Neural cell (in vitro differentiated cells): Measurements from ENCODE around the gene MXD1. TPM values are rescaled to one million over a fixed set of nuclear protein-coding genes. Genes with fewer than 3 reads are reported as not detected.

Experiments
- H2AFZ ChIP-seq: fragments of 200-600, 300-800 bp; sonication (generic), shearing (Covaris generic); 2 replicates; pipeline ENCODE4 v1.6.0; 2014; ENCODE audit warnings: low read depth, mild to moderate bottlenecking, antibody characterized with exemption, low read length, moderate library complexity
- H3F3A ChIP-seq: fragments of 200-600 bp; shearing (Covaris generic); 2 replicates; pipeline ENCODE4 v1.6.1; 2016; ENCODE audit warnings: mild to moderate bottlenecking, moderate library complexity, mixed read lengths, antibody characterized with exemption, low read length; ENCODE audit not compliant: insufficient read depth, poor library complexity, severe bottlenecking
- H3K27ac ChIP-seq: fragments of 200-600, 300-800 bp; sonication (generic), shearing (Covaris generic); 2 replicates; pipeline ENCODE4 v1.5.1; 2014; ENCODE audit warnings: mild to moderate bottlenecking, low read length, moderate library complexity
- H3K27me3 ChIP-seq: fragments of 300-800, 200-600 bp; sonication (generic), shearing (Covaris generic); 2 replicates; pipeline ENCODE4 v1.6.0; 2014; ENCODE audit warnings: mild to moderate bottlenecking, low read depth, low read length, moderate library complexity; ENCODE audit not compliant: insufficient read depth
- H3K36me3 ChIP-seq: fragments of 300-800, 200-600 bp; sonication (generic), shearing (Covaris generic); 2 replicates; pipeline ENCODE4 v1.5.1; 2014; ENCODE audit warnings: mild to moderate bottlenecking, antibody characterized with exemption, low read length, moderate library complexity; ENCODE audit not compliant: insufficient read depth
- H3K4me2 ChIP-seq: fragments of 300-800, 200-600 bp; sonication (generic), shearing (Covaris generic); 2 replicates; pipeline ENCODE4 v1.6.0; 2014; ENCODE audit warnings: mild to moderate bottlenecking, low read length
- H3K4me3 ChIP-seq: fragments of 300-800, 200-600 bp; sonication (generic), shearing (Covaris generic); 2 replicates; pipeline ENCODE4 v1.5.1; 2014; ENCODE audit warnings: mild to moderate bottlenecking, low read length, moderate library complexity
- H3K79me2 ChIP-seq: fragments of 200-600 bp; shearing (Covaris generic); replicated peaks from 2 replicates; pipeline ENCODE4 v1.6.0; 2014; ENCODE audit warnings: mild to moderate bottlenecking, low read length, moderate library complexity; ENCODE audit not compliant: insufficient read depth
- H3K9ac ChIP-seq: fragments of 300-800, 200-600 bp; sonication (generic), shearing (Covaris generic); 2 replicates; pipeline ENCODE4 v1.6.1; 2016; ENCODE audit warnings: mild to moderate bottlenecking, low read length, mixed read lengths
- H3K9me2 ChIP-seq: fragments of 200-600 bp; shearing (Covaris generic); 2 replicates; pipeline ENCODE4 v1.6.1; 2016; ENCODE audit warnings: mild to moderate bottlenecking, low read length, mixed read lengths; ENCODE audit not compliant: insufficient read depth
- H3K9me3 ChIP-seq: fragments of 200-600, 300-800 bp; sonication (generic), shearing (Covaris generic); 2 replicates; pipeline ENCODE4 v1.6.1; 2016; ENCODE audit warnings: mild to moderate bottlenecking, mixed run types, low read length, moderate library complexity, mixed read lengths
- H4K20me1 ChIP-seq: fragments of 200-600 bp; shearing (Covaris generic); 2 replicates; pipeline ENCODE4 v1.6.1; 2016; ENCODE audit warnings: mild to moderate bottlenecking, mixed run types; ENCODE audit not compliant: insufficient read depth
- EP300 ChIP-seq: fragments of 450-650 bp; conservative IDR thresholded peaks from 2 replicates; pipeline ENCODE4 v1.6.1; 2014; ENCODE audit warnings: antibody characterized with exemption, mild to moderate bottlenecking, moderate library complexity; ENCODE audit not compliant: poor library complexity, severe bottlenecking
- EZH2 ChIP-seq: fragments of 200-600, 300-800 bp; shearing (Covaris generic), sonication (generic); IDR thresholded peaks from 2 replicates; pipeline ENCODE4 v1.6.1; 2014; ENCODE audit warnings: antibody characterized with exemption, low read length, borderline replicate concordance, mild to moderate bottlenecking; ENCODE audit not compliant: insufficient read depth, poor library complexity, severe bottlenecking
- MXI1 ChIP-seq: fragments of 450-650 bp; conservative IDR thresholded peaks from 2 replicates; pipeline ENCODE4 v1.6.1; 2014; ENCODE audit warnings: antibody characterized with exemption, mild to moderate bottlenecking; ENCODE audit not compliant: poor library complexity, severe bottlenecking
- POLR2AphosphoS5 ChIP-seq: IDR thresholded peaks from 2 replicates; pipeline ENCODE4 v1.6.1; 2012
- RAD21 ChIP-seq: fragments of 450-650 bp; conservative IDR thresholded peaks from 2 replicates; pipeline ENCODE4 v1.6.1; 2014; ENCODE audit warnings: antibody characterized with exemption, mild to moderate bottlenecking, moderate library complexity
- SMC3 ChIP-seq: fragments of 450-650 bp; conservative IDR thresholded peaks from 2 replicates; pipeline ENCODE4 v1.6.1; 2014; ENCODE audit warnings: antibody characterized with exemption, mild to moderate bottlenecking, moderate library complexity; ENCODE audit not compliant: poor library complexity
- TAF1 ChIP-seq: IDR thresholded peaks from 2 replicates; pipeline ENCODE4 v1.6.1; 2012; ENCODE audit warnings: low read depth
- polyA plus RNA-seq: library from polyadenylated mRNA; depleted of rRNA; stranded (reverse); fragments of >200 nt; gene quantifications from 2 replicates; pipeline ENCODE4 v1.2.3, GENCODE V29; 2014
- TF ChIP-seq, protein P1 (sequence below): IDR thresholded peaks from 2 replicates; pipeline ENCODE4 v1.6.1; 2012; ENCODE audit warnings: borderline replicate concordance
- TF ChIP-seq, protein P2 (sequence below): fragments of 450-650 bp; IDR thresholded peaks from 2 replicates; pipeline ENCODE4 v1.5.1; 2014; ENCODE audit warnings: antibody characterized with exemption, mild to moderate bottlenecking, moderate library complexity; ENCODE audit not compliant: poor library complexity, severe bottlenecking

Gene MXD1
- polyA plus RNA-seq, 1 donor from 2014 or later, result 16.4 TPM

DNA sequence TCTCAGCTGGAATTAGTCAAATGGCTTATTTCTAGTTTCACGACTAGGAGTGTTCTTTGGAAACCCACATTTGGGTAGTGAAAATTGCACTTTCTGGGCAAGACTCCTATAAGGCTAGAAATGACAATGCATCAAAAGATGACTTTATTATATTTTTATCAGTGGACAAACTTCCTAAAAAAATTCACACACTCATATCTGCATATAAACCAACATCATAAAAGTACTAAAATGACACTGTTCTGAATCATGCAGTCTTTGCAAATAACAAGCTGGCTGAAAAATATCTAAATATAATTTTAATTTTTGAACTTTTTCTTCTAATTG, 17.6 kb downstream of the MXD1 start:
- Histone ChIP-seq H3K9ac (no peak overlapping the region), H3K27me3 (no peaks in the 10 kb centered on the region), H3K9me3 (no peaks in the 10 kb centered on the region), H3K79me2 (no peaks in the 10 kb centered on the region), H3K36me3 (no peaks in the 10 kb centered on the region), H2AFZ (no peak overlapping the region), H3F3A (no peaks in the 10 kb centered on the region), H3K9me2 (no peaks in the 10 kb centered on the region), H3K4me3 (no peak overlapping the region), H4K20me1 (no peaks in the 10 kb centered on the region), H3K4me2 (no peak overlapping the region), H3K27ac (no peak overlapping the region)
- TF ChIP-seq RAD21, result no peak
- TF ChIP-seq EZH2, result no peak
- TF ChIP-seq TAF1, result no peak
- TF ChIP-seq MXI1, result no peak
- TF ChIP-seq, protein P1, sequence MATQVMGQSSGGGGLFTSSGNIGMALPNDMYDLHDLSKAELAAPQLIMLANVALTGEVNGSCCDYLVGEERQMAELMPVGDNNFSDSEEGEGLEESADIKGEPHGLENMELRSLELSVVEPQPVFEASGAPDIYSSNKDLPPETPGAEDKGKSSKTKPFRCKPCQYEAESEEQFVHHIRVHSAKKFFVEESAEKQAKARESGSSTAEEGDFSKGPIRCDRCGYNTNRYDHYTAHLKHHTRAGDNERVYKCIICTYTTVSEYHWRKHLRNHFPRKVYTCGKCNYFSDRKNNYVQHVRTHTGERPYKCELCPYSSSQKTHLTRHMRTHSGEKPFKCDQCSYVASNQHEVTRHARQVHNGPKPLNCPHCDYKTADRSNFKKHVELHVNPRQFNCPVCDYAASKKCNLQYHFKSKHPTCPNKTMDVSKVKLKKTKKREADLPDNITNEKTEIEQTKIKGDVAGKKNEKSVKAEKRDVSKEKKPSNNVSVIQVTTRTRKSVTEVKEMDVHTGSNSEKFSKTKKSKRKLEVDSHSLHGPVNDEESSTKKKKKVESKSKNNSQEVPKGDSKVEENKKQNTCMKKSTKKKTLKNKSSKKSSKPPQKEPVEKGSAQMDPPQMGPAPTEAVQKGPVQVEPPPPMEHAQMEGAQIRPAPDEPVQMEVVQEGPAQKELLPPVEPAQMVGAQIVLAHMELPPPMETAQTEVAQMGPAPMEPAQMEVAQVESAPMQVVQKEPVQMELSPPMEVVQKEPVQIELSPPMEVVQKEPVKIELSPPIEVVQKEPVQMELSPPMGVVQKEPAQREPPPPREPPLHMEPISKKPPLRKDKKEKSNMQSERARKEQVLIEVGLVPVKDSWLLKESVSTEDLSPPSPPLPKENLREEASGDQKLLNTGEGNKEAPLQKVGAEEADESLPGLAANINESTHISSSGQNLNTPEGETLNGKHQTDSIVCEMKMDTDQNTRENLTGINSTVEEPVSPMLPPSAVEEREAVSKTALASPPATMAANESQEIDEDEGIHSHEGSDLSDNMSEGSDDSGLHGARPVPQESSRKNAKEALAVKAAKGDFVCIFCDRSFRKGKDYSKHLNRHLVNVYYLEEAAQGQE, result no peak

DNA sequence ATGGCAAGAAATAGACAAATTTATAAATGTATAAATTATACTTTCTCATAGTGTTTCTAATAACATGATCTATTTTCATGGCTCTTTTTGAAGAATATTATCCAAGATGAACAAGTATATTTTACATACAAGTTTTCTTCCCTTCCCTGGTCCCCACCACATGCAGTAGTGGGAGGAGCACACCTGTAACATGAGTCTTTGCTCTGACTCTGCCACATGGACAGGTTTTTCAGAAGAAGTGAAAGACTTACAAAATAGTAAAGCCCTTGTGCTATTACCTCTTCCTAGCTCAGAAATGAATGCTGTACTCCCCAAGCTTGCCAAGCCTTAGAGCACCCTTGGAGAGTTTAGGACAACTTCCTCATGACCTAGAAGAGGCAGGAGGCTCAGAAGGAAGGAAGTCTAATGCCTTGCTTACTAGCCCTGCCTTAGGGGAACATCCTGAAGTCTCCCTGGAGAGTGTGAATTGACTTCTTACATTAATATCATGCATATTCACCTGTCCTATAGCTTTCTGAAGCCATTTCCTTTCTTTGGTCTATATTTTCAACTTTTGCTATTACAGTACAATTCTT, 18.4 kb downstream of the MXD1 start:
- no peak overlapping the region for H3K27ac ChIP-seq
- no peak overlapping the region for H3K4me2 ChIP-seq
- no peaks in the 10 kb centered on the region for H3F3A ChIP-seq
- H3K9me3 ChIP-seq, result no peaks in the 10 kb centered on the region
- no peak overlapping the region for H2AFZ ChIP-seq
- H3K9me2 ChIP-seq, result no peaks in the 10 kb centered on the region
- H4K20me1 ChIP-seq, result no peaks in the 10 kb centered on the region
- no peak overlapping the region for H3K9ac ChIP-seq
- H3K27me3 ChIP-seq, result no peaks in the 10 kb centered on the region
- H3K79me2 ChIP-seq, result no peaks in the 10 kb centered on the region
- no peak overlapping the region for H3K4me3 ChIP-seq
- H3K36me3 ChIP-seq, result no peaks in the 10 kb centered on the region
- TF ChIP-seq TAF1, result no peak

DNA sequence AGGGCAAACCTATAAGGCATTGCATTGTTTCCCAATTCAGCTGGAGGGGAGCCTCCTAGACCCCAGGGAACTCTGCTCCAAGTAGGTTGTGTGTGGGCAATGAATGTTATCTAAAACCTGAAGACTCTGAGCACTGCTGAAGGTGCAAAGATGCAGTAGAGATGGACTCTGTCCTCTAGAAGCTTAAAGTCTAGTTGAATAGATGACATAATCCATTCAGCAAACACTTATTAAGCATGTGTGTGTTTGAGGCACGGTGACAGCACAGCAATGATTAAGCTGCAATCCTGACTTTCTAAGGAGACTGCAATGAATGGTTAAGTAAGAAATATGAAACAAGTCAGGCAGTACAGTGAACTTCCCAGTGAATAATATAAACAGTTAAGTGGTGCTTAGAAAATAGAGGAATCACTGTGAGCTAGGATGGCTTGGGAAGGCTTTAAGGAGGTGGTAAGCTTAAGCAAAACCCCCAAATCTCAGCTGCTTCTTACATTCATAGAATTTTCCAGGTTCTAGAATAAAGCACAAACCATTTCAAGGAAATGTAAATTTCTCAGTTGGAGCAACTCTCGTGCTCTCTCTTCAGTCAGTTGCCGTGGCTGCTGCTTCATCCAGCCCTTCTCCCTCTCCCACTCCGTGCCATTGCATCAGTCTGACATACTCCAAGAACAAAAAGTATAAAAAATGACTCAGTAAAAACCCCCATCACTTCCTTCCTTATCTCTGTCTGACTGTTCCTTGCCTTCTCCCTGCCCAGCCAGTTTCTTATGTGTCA, 19.1 kb downstream of the MXD1 start:
- no peaks in the 10 kb centered on the region for H3K9me3 ChIP-seq
- no peaks in the 10 kb centered on the region for H3F3A ChIP-seq
- no peak overlapping the region for H2AFZ ChIP-seq
- H3K27ac ChIP-seq, result no peak overlapping the region
- H3K79me2 ChIP-seq, result no peaks in the 10 kb centered on the region
- H3K4me3 ChIP-seq, result no peak overlapping the region
- no peak overlapping the region for H3K4me2 ChIP-seq
- peaks cover 5% of the 10 kb centered on the region for H3K36me3 ChIP-seq
- H3K27me3 ChIP-seq, result no peaks in the 10 kb centered on the region
- H4K20me1 ChIP-seq, result no peaks in the 10 kb centered on the region
- H3K9me2 ChIP-seq, result no peaks in the 10 kb centered on the region
- TF ChIP-seq, protein P2, sequence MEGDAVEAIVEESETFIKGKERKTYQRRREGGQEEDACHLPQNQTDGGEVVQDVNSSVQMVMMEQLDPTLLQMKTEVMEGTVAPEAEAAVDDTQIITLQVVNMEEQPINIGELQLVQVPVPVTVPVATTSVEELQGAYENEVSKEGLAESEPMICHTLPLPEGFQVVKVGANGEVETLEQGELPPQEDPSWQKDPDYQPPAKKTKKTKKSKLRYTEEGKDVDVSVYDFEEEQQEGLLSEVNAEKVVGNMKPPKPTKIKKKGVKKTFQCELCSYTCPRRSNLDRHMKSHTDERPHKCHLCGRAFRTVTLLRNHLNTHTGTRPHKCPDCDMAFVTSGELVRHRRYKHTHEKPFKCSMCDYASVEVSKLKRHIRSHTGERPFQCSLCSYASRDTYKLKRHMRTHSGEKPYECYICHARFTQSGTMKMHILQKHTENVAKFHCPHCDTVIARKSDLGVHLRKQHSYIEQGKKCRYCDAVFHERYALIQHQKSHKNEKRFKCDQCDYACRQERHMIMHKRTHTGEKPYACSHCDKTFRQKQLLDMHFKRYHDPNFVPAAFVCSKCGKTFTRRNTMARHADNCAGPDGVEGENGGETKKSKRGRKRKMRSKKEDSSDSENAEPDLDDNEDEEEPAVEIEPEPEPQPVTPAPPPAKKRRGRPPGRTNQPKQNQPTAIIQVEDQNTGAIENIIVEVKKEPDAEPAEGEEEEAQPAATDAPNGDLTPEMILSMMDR, result no peak
- TF ChIP-seq SMC3, result no peak
- TF ChIP-seq, protein P1, result no peak
- no peak for TF ChIP-seq POLR2AphosphoS5
- no peak for TF ChIP-seq EP300
- no peak for TF ChIP-seq RAD21
- no peak for TF ChIP-seq MXI1
- TF ChIP-seq TAF1, result no peak
- TF ChIP-seq EZH2, result no peak
- H3K9ac ChIP-seq, result no peak overlapping the region
